HL-60 (cell line): Measurements from ENCODE around the gene CAMKK1.

ENCODE experiments used
- CTCF ChIP-seq: IDR thresholded peaks from one replicate; pipeline ENCODE4 v1.5.1; 2011; ENCODE audit warnings: low read length, control low read depth, inconsistent platforms; ENCODE audit not compliant: insufficient read depth
- GABPA ChIP-seq: IDR thresholded peaks from 2 replicates; pipeline ENCODE4 v1.6.1; 2012; ENCODE audit warnings: low read depth
- POLR2AphosphoS5 ChIP-seq: IDR thresholded peaks from 2 replicates; pipeline ENCODE4 v1.6.1; 2012; ENCODE audit warnings: low read depth
- TF ChIP-seq, protein P1 (sequence below): IDR thresholded peaks from 2 replicates; pipeline ENCODE4 v1.6.1; 2012; ENCODE audit warnings: low read depth; ENCODE audit not compliant: insufficient replicate concordance

DNA sequence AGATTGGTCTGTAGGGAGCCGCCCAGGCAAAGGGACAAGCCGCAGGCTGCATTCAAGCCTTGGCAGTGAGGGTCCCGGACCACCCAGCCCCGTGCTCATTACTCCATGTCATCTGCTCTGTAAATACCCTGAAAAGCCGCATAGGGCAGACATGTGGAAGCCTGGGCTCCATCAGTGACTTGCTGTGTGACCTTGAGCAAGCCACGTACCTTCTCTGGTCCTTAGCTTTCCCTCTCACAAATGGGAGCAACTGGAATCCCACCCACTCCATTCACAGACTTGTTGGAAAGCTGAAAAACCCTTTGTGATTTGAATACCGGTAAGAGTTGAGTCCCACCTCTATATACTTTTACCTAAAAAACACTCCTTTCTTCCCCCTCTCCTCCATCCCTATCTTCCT lies 11.9 kb downstream of the CAMKK1 start:
- TF ChIP-seq POLR2AphosphoS5, result no peak
- TF ChIP-seq CTCF, result no peak
- TF ChIP-seq, protein P1, sequence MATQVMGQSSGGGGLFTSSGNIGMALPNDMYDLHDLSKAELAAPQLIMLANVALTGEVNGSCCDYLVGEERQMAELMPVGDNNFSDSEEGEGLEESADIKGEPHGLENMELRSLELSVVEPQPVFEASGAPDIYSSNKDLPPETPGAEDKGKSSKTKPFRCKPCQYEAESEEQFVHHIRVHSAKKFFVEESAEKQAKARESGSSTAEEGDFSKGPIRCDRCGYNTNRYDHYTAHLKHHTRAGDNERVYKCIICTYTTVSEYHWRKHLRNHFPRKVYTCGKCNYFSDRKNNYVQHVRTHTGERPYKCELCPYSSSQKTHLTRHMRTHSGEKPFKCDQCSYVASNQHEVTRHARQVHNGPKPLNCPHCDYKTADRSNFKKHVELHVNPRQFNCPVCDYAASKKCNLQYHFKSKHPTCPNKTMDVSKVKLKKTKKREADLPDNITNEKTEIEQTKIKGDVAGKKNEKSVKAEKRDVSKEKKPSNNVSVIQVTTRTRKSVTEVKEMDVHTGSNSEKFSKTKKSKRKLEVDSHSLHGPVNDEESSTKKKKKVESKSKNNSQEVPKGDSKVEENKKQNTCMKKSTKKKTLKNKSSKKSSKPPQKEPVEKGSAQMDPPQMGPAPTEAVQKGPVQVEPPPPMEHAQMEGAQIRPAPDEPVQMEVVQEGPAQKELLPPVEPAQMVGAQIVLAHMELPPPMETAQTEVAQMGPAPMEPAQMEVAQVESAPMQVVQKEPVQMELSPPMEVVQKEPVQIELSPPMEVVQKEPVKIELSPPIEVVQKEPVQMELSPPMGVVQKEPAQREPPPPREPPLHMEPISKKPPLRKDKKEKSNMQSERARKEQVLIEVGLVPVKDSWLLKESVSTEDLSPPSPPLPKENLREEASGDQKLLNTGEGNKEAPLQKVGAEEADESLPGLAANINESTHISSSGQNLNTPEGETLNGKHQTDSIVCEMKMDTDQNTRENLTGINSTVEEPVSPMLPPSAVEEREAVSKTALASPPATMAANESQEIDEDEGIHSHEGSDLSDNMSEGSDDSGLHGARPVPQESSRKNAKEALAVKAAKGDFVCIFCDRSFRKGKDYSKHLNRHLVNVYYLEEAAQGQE, result no peak
- TF ChIP-seq GABPA, result no peak
